ENCODE data around the gene NELFCD. TPM values are rescaled to one million over a fixed set of nuclear protein-coding genes. Genes with fewer than 3 reads are reported as not detected.

Gene NELFCD
- polyA plus RNA-seq, 1 donor from 2014 or later = 88.7 TPM

DNA sequence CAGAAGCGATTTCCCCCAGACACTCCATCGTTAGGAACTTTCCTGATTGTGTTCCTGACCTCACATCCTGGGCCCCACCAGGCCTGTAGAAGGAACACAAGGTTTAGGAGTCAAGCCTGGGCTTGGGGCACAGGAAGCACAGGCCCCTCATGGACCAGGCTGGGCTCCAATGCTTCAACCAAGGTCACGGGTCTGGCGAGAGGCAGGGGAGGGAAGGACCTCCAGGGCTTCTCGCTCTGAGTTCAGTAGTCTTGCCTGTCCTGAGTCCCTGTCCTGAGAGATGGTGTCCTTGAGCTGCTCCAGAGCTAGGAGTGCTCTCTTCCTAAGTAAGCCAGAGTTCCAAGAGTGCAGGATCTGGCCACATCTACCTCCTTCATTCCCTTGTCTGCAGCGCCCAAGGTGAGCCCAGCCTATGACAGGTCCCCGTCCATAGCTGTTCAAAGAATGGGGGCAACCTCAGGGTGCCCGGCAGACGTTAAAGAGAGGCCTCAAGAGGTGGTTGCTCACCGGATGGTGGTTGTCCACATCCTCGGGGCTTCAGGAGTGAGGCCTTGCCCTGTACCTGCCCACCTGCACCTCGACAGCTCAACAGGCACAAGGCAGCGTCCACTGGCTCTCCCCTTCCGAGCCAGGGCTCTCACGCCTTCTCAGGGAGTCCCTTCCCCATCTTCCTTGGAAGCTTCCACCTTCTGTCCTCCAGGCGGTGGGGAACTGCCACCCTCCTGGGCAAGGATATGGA, 36.6 kb downstream of the NELFCD start:
- Histone ChIP-seq H4K20me1 (ENCODE audit: insufficient read depth) (no peaks in the 10 kb centered on the region), H3K4me2 (ENCODE audit: low read length) (no peak overlapping the region), H3K79me2 (replicated peaks; ENCODE audit: insufficient read depth, low read length) (no peaks in the 10 kb centered on the region), H2AFZ (ENCODE audit: low read depth, low read length) (no peak overlapping the region), H3K27me3 (ENCODE audit: insufficient read depth, low read depth, low read length) (no peaks in the 10 kb centered on the region), H3K36me3 (ENCODE audit: insufficient read depth, low read length) (no peaks in the 10 kb centered on the region), H3K27ac (ENCODE audit: low read length) (no peak overlapping the region), H3K9me2 (ENCODE audit: insufficient read depth, low read length) (no peaks in the 10 kb centered on the region), H3F3A (ENCODE audit: insufficient read depth, low read length, poor library complexity, severe bottlenecking) (no peaks in the 10 kb centered on the region), H3K9me3 (ENCODE audit: low read length) (no peaks in the 10 kb centered on the region), H3K4me3 (ENCODE audit: low read length) (no peak overlapping the region), H3K9ac (ENCODE audit: low read length) (no peak overlapping the region)
- TF ChIP-seq RAD21 (conservative IDR thresholded peaks at IDR 0.05) = no peak
- no peak for TF ChIP-seq MXI1 (conservative IDR thresholded peaks at IDR 0.05; ENCODE audit: poor library complexity, severe bottlenecking)
- TF ChIP-seq, protein P1, sequence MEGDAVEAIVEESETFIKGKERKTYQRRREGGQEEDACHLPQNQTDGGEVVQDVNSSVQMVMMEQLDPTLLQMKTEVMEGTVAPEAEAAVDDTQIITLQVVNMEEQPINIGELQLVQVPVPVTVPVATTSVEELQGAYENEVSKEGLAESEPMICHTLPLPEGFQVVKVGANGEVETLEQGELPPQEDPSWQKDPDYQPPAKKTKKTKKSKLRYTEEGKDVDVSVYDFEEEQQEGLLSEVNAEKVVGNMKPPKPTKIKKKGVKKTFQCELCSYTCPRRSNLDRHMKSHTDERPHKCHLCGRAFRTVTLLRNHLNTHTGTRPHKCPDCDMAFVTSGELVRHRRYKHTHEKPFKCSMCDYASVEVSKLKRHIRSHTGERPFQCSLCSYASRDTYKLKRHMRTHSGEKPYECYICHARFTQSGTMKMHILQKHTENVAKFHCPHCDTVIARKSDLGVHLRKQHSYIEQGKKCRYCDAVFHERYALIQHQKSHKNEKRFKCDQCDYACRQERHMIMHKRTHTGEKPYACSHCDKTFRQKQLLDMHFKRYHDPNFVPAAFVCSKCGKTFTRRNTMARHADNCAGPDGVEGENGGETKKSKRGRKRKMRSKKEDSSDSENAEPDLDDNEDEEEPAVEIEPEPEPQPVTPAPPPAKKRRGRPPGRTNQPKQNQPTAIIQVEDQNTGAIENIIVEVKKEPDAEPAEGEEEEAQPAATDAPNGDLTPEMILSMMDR (IDR thresholded peaks at IDR 0.05; ENCODE audit: poor library complexity, severe bottlenecking) = no peak
- TF ChIP-seq POLR2AphosphoS5 (IDR thresholded peaks at IDR 0.05) = no peak
- TF ChIP-seq EP300 (conservative IDR thresholded peaks at IDR 0.05; ENCODE audit: poor library complexity, severe bottlenecking) = no peak
- no peak for TF ChIP-seq TAF1 (IDR thresholded peaks at IDR 0.05; ENCODE audit: low read depth)
- TF ChIP-seq, protein P2, sequence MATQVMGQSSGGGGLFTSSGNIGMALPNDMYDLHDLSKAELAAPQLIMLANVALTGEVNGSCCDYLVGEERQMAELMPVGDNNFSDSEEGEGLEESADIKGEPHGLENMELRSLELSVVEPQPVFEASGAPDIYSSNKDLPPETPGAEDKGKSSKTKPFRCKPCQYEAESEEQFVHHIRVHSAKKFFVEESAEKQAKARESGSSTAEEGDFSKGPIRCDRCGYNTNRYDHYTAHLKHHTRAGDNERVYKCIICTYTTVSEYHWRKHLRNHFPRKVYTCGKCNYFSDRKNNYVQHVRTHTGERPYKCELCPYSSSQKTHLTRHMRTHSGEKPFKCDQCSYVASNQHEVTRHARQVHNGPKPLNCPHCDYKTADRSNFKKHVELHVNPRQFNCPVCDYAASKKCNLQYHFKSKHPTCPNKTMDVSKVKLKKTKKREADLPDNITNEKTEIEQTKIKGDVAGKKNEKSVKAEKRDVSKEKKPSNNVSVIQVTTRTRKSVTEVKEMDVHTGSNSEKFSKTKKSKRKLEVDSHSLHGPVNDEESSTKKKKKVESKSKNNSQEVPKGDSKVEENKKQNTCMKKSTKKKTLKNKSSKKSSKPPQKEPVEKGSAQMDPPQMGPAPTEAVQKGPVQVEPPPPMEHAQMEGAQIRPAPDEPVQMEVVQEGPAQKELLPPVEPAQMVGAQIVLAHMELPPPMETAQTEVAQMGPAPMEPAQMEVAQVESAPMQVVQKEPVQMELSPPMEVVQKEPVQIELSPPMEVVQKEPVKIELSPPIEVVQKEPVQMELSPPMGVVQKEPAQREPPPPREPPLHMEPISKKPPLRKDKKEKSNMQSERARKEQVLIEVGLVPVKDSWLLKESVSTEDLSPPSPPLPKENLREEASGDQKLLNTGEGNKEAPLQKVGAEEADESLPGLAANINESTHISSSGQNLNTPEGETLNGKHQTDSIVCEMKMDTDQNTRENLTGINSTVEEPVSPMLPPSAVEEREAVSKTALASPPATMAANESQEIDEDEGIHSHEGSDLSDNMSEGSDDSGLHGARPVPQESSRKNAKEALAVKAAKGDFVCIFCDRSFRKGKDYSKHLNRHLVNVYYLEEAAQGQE (IDR thresholded peaks at IDR 0.05; ENCODE audit: borderline replicate concordance) = no peak
- no peak for TF ChIP-seq EZH2 (IDR thresholded peaks at IDR 0.05; ENCODE audit: borderline replicate concordance, insufficient read depth, low read length, poor library complexity, severe bottlenecking)
- TF ChIP-seq SMC3 (conservative IDR thresholded peaks at IDR 0.05; ENCODE audit: poor library complexity) = no peak

DNA sequence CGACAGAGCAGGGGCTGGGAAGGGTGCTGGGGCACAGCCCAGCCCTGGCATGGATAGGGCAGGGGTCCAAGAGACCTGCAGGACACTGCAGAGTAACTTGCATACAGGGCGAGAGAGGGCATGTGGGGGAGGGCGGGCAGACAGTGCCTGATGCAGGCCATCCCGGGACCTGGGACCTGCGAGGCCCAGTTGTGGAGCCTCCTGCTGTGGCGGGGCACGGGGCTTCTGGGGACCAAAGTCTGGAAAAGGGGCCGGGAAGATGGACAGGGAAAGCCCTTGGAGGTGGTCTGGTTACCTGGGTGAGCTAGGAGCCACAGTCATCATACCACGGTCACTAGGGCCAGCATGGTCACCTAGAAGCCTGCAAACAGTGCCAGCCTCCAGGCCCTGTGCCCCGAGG, 37.8 kb downstream of the NELFCD start:
- H3K9ac ChIP-seq (ENCODE audit: low read length) = no peak overlapping the region
- TF ChIP-seq, protein P2 (IDR thresholded peaks at IDR 0.05; ENCODE audit: borderline replicate concordance) = no peak
- TF ChIP-seq SMC3 (conservative IDR thresholded peaks at IDR 0.05; ENCODE audit: poor library complexity) (no peak), TAF1 (IDR thresholded peaks at IDR 0.05; ENCODE audit: low read depth) (no peak), POLR2AphosphoS5 (IDR thresholded peaks at IDR 0.05) (no peak), EP300 (conservative IDR thresholded peaks at IDR 0.05; ENCODE audit: poor library complexity, severe bottlenecking) (no peak), RAD21 (conservative IDR thresholded peaks at IDR 0.05) (no peak), MXI1 (conservative IDR thresholded peaks at IDR 0.05; ENCODE audit: poor library complexity, severe bottlenecking) (no peak), EZH2 (IDR thresholded peaks at IDR 0.05; ENCODE audit: borderline replicate concordance, insufficient read depth, low read length, poor library complexity, severe bottlenecking) (no peak)
- TF ChIP-seq, protein P1 (IDR thresholded peaks at IDR 0.05; ENCODE audit: poor library complexity, severe bottlenecking) = no peak
- H3K4me3 ChIP-seq (ENCODE audit: low read length) = no peak overlapping the region
- no peaks in the 10 kb centered on the region for H3K79me2 ChIP-seq (replicated peaks; ENCODE audit: insufficient read depth, low read length)
- no peaks in the 10 kb centered on the region for H3K27me3 ChIP-seq (ENCODE audit: insufficient read depth, low read depth, low read length)
- no peak overlapping the region for H3K27ac ChIP-seq (ENCODE audit: low read length)
- H3K4me2 ChIP-seq (ENCODE audit: low read length) = no peak overlapping the region
- no peaks in the 10 kb centered on the region for H4K20me1 ChIP-seq (ENCODE audit: insufficient read depth)
- no peaks in the 10 kb centered on the region for H3F3A ChIP-seq (ENCODE audit: insufficient read depth, low read length, poor library complexity, severe bottlenecking)
- no peaks in the 10 kb centered on the region for H3K9me3 ChIP-seq (ENCODE audit: low read length)
- H3K36me3 ChIP-seq (ENCODE audit: insufficient read depth, low read length) = no peaks in the 10 kb centered on the region
- H2AFZ ChIP-seq (ENCODE audit: low read depth, low read length) = no peak overlapping the region
- H3K9me2 ChIP-seq (ENCODE audit: insufficient read depth, low read length) = no peaks in the 10 kb centered on the region
